Nephron (organoid): ENCODE data around the gene TBL1XR1.
A peak's percentile ranks its signal among the peaks of the same experiment; 100 is the strongest.

Experiments
- H3K27ac Mint-ChIP-seq, 3 experiments: 2 replicates each; pipeline ENCODE4 v1.8.0; 2020; ENCODE audit warnings: mixed read lengths in 3 of 3, mild to moderate bottlenecking in 2 of 3, moderate library complexity in 1 of 3
- H3K27me3 Mint-ChIP-seq: 2 replicates; pipeline ENCODE4 v1.8.0; 2021; ENCODE audit warnings: low read depth, mild to moderate bottlenecking, moderate library complexity, mixed read lengths
- H3K36me3 Mint-ChIP-seq: 2 replicates; pipeline ENCODE4 v1.8.0; 2020; ENCODE audit warnings: low read depth, mixed read lengths
- H3K4me1 Mint-ChIP-seq: 2 replicates; pipeline ENCODE4 v1.8.0; 2020; ENCODE audit warnings: mixed read lengths
- H3K4me3 Mint-ChIP-seq, 3 experiments: 2 replicates each; pipeline ENCODE4 v1.8.0; 2020; ENCODE audit warnings: mild to moderate bottlenecking in 3 of 3, mixed read lengths in 3 of 3, moderate library complexity in 2 of 3
- H3K9me3 Mint-ChIP-seq: 2 replicates; pipeline ENCODE4 v1.8.0; 2020; ENCODE audit warnings: mixed read lengths
- TF ChIP-seq, protein P1 (sequence below), 3 experiments: fragments of 200-600 bp; sonication (generic); IDR thresholded peaks; one replicate each; pipeline ENCODE4 v1.5.0; 2021; ENCODE audit warnings: antibody characterized with exemption in 3 of 3; ENCODE audit not compliant: unreplicated experiment in 3 of 3

TBL1XR1 gene

GRCh38 chr3:177039490-177040274 is 157.6 kb downstream of the TBL1XR1 start:
- H3K4me3 Mint-ChIP-seq, result no peak overlapping the region
- H3K9me3 Mint-ChIP-seq, result peaks cover 2% of the 10 kb centered on the region
- H3K4me1 Mint-ChIP-seq, result peaks cover 43% of the 10 kb centered on the region
- H3K36me3 Mint-ChIP-seq, result peaks cover 93% of the 10 kb centered on the region
- TF ChIP-seq, protein P1, sequence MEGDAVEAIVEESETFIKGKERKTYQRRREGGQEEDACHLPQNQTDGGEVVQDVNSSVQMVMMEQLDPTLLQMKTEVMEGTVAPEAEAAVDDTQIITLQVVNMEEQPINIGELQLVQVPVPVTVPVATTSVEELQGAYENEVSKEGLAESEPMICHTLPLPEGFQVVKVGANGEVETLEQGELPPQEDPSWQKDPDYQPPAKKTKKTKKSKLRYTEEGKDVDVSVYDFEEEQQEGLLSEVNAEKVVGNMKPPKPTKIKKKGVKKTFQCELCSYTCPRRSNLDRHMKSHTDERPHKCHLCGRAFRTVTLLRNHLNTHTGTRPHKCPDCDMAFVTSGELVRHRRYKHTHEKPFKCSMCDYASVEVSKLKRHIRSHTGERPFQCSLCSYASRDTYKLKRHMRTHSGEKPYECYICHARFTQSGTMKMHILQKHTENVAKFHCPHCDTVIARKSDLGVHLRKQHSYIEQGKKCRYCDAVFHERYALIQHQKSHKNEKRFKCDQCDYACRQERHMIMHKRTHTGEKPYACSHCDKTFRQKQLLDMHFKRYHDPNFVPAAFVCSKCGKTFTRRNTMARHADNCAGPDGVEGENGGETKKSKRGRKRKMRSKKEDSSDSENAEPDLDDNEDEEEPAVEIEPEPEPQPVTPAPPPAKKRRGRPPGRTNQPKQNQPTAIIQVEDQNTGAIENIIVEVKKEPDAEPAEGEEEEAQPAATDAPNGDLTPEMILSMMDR (IDR thresholded peaks at IDR 0.05; ENCODE audit: unreplicated experiment in 3 of 3), result no peak
- H3K27ac Mint-ChIP-seq, result peak overlapping the region in 2 of 3 experiments; percentile 9 to 88
- no peaks in the 10 kb centered on the region for H3K27me3 Mint-ChIP-seq

GRCh38 chr3:177037241-177037640 is 160.0 kb downstream of the TBL1XR1 start:
- Mint-ChIP-seq H3K36me3 (peaks cover 91% of the 10 kb centered on the region), H3K9me3 (no peaks in the 10 kb centered on the region), H3K4me3 (no peak overlapping the region), H3K4me1 (peaks cover 43% of the 10 kb centered on the region), H3K27ac (no peak overlapping the region), H3K27me3 (no peaks in the 10 kb centered on the region)
- TF ChIP-seq, protein P1 (IDR thresholded peaks at IDR 0.05; ENCODE audit: unreplicated experiment in 3 of 3), result no peak

DNA sequence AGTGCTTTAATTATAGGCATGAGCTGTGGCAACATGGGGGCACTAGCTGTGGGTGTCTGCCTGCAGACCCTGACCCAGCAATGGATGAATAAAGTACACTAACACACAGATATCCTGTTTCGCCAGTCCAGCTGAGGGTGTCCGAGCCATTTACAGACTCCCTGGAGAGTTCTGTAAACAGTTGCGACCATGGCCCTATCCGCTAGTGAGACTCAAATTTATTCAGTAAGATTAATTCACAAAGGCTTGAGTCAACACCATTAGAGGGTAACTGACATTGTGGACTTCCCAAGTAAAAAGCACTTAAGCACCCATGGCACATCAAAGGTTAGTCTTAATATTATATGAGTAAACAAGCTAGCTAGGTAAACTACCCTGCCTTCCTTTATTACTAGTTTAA is 161.6 kb downstream of the TBL1XR1 start:
- Mint-ChIP-seq H3K27me3 (no peaks in the 10 kb centered on the region), H3K4me1 (peaks cover 28% of the 10 kb centered on the region), H3K36me3 (peaks cover 85% of the 10 kb centered on the region), H3K4me3 (no peak overlapping the region), H3K9me3 (no peaks in the 10 kb centered on the region), H3K27ac (peak overlapping the region in 1 of 3 experiments; percentile 26)
- TF ChIP-seq, protein P1 (IDR thresholded peaks at IDR 0.05; ENCODE audit: unreplicated experiment in 3 of 3), result no peak

DNA sequence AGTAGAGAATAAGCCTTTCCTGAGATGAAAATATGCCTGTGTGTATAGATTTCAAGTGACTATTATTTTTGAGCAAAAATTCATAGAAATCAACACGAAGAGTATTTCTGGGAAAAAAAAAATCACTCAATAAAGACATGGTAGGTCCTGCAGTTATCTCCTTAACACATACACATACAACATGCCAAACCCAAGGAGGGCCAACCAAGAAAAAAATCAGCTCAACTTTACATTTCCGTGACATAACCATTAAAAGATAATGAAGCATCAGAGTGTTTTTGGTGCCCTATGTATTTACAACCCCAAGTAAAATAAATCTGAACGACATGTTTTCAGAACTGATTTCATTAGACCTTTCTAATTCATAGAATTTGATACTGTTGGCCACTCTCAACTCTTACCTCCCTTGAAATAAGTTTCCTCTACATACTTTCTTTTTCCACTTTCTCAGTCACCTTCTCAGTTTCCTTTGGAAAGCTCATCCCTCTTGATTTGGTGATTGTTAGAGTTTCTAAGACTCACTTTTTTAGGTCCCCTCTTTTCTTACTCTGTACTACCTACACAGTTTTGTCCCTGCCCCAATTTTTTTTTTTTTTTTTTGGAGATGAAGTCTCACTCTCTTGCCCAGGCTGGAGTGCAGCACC is 162.3 kb downstream of the TBL1XR1 start:
- Mint-ChIP-seq H3K9me3 (no peaks in the 10 kb centered on the region), H3K27me3 (no peaks in the 10 kb centered on the region), H3K36me3 (peaks cover 86% of the 10 kb centered on the region), H3K4me3 (no peak overlapping the region), H3K27ac (peak overlapping the region; percentile 9 to 26 (median 26)), H3K4me1 (peaks cover 22% of the 10 kb centered on the region)
- TF ChIP-seq, protein P1 (IDR thresholded peaks at IDR 0.05; ENCODE audit: unreplicated experiment in 3 of 3), result no peak

- peak overlapping the region in 1 of 3 experiments; percentile 23 for H3K27ac Mint-ChIP-seq
These were observed 170.6 kb downstream of the TBL1XR1 start for GRCh38 chr3:177026505-177027277.

More at GRCh38 chr3:177026505-177027277, 170.6 kb downstream of the TBL1XR1 start:
- Mint-ChIP-seq H3K27me3 (peaks cover 3% of the 10 kb centered on the region), H3K36me3 (peaks cover 73% of the 10 kb centered on the region), H3K4me1 (peaks cover 32% of the 10 kb centered on the region), H3K4me3 (no peak overlapping the region), H3K9me3 (no peaks in the 10 kb centered on the region)
- TF ChIP-seq, protein P1 (IDR thresholded peaks at IDR 0.05; ENCODE audit: unreplicated experiment in 3 of 3), result no peak
